Breast epithelium (tissue), 3 donors: ENCODE data around the gene RCVRN.

Experiments used
- CTCF ChIP-seq, 3 donors: fragments of 450-650 bp; IDR thresholded peaks; one replicate each; pipeline ENCODE4 v1.5.1; 2016 to 2017; ENCODE audit warnings: antibody characterized with exemption in 3 of 3, mild to moderate bottlenecking in 3 of 3, moderate library complexity in 3 of 3
- POLR2A ChIP-seq: fragments of 450-650 bp; IDR thresholded peaks from one replicate; pipeline ENCODE4 v1.6.1; 2016; ENCODE audit warnings: antibody characterized with exemption, mild to moderate bottlenecking, moderate library complexity
- POLR2AphosphoS5 ChIP-seq, 3 donors: sonication (generic); formaldehyde crosslinking; IDR thresholded peaks; one replicate each; pipeline ENCODE4 v1.6.1; 2017; ENCODE audit warnings: antibody characterized with exemption in 3 of 3

- TF ChIP-seq POLR2A: no peak
- TF ChIP-seq CTCF (IDR thresholded peaks at IDR 0.05): no peak
- TF ChIP-seq POLR2AphosphoS5 (IDR thresholded peaks at IDR 0.05): no peak
Observed at GRCh38 chr17:9908649-9909042, 3.6 kb upstream of the RCVRN start.
